Kidney glomerular epithelial cell (primary cell): Measurements from ENCODE around the gene FAM89A.
A peak's percentile ranks its signal among the peaks of the same experiment; 100 is the strongest.
"Not testable (repeated sequence)": the region's sequence is repeated elsewhere in the genome, so short reads cannot be mapped to it uniquely, and the experiment has no call there.

Experiments
- DNase-seq: peaks from one replicate; lab custom pipeline; 2025; lab: John Stamatoyannopoulos, UW

The FAM89A gene

DNA sequence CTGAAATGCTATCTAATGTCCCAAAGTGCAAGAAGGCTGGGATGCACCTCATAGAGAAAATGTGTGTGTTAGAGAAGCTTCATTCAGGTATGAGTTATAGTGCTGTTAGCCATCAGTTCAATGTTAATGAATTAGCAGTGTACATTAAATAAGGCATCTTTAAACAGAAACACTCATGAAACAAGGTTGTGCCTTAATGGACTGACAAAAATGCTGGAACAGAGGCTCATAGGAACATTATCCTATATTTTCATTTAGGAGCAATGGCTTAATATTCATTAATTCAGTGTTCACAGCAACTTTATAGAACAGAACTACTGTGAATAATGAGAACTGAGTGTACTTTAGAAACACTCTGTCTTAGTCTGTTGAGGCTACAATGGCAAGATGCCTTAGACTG lies 15.2 kb upstream of the FAM89A start:
- no peak for DNase-seq

DNA sequence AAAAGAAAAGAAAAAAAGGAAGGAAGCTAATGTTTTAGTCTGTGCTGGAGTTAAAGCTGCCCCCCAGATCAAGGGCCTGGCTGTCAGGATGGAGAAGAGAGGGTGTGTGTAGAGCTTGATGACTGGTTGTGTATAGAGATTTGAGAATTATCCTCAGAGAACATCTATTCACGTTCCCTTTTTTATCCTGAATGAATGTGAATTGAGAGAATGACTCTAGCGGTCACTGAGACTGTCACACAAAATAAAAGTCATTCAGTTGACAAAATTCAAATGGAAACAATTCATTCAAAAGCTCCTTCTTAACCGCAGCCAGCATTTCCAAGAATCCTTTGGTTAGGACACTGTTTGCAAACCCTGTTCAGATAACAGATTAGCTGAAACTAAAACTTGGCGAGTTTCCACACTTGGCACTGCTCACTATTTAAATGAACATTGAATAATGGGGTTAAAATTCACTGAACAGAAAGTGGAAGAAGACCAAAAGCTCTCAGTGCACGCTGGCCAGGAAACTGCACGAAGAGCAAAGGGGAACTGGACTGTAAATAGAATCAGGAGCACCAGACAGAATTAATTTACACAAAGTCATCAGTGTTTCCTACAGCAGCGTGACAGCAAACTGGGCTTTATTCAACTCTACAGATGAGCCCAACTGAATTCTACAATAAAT lies 13.6 kb upstream of the FAM89A start:
- no peak for DNase-seq

DNA sequence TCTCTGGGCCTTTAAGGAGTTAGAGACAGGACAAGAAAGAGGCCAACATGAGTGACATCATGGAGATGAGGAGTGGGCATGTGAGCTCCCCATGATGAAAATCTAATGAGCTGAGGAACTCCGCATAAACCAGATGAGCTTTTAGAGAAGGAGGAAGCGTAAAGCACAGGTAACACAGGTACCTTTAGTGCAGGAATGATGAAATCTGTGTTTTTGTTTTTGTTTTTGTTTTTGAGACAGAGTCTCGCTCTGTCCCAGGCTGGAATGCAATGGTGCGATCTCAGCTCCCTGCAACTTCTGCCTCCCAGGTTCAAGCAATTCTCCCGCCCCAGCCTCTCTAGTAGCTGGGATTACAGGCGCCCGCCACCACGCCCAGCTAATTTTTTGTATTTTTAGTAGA lies 12.7 kb upstream of the FAM89A start:
- no peak for DNase-seq

DNA sequence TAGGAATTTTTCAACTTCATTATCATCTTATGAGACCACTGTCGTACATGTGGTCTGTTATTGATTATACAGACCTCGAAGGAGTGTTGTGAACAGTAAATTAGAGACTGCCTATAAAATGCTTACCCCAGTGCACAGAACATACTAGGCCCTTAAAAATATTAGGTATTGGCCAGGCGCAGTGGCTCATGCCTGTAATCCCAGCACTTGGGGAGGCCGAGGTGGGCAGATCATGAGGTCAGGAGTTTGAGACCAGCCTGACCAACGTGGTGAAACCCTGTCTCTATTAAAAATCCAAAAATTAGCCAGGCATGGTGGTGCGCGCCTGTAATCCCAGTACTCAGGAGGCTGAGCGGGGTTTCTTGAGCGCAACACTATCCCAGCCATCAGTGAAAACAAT lies 10.9 kb upstream of the FAM89A start:
- not testable (repeated sequence) for DNase-seq

- no peak for DNase-seq
These were observed 10.3 kb upstream of the FAM89A start for GRCh38 chr1:231050395-231050794.

- DNase-seq: no peak
These were observed 9.3 kb upstream of the FAM89A start for GRCh38 chr1:231049121-231049979.

DNA sequence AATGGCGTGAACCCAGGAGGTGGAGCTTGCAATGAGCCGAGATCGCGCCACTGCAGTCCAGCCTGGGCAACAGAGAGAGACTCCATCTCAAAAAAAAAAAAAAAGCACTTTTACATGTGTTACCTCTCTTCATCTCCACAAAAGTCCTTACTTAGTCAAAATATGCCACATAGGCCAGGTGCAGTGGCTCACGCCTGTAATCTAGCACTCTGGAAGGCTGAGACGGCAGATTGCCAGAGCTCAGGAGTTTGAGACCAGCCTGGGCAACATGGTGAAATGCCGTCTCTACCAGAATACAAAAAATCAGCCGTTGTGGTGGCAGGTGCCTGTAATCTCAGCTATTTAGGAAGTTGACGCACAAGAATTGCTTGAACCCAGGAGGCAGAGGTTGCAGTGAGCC lies 8.4 kb upstream of the FAM89A start:
- DNase-seq: not testable (repeated sequence)

GRCh38 chr1:231047529-231047928 lies 7.5 kb upstream of the FAM89A start:
- DNase-seq: not testable (repeated sequence)

GRCh38 chr1:231046730-231047395 lies 6.8 kb upstream of the FAM89A start:
- DNase-seq: no peak

DNA sequence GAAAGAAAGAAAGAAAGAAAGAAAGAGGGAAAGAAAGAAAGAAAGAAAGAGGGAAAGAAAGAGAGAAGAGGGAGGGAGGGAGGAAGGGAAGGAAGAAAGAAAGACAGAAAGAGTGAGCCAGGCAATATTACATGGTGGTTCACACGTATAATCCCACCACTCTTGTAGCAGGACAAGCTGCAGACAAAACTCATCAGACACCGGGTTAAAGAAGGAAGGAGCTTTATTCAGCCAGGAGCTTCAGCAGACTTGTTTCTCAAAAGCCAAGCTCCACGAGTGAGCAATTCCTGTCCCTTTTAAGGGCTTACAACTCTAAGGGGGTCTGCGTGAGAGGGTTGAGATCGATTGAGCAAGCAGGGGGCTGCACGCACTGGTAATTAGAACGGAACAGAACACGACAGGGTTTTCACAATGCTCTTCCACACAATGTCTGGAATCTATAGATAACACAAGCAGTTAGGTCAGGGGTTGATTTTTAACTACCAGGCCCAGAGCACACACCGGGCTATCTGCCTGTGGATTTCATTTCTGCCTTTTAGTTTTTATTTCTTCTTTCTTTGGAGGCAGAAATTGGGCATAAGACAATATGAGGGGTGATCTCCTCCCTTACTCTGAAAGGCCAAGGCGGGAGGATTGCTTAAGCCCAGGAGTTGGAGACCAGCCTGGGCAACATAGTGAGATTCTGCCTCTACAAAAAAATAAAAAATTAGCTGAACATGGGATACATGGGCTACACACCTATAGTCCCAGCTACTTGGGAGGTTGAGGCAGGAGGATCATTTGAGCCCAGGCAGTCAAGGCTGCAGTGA lies 6.1 kb upstream of the FAM89A start:
- DNase-seq: not testable (repeated sequence)

DNA sequence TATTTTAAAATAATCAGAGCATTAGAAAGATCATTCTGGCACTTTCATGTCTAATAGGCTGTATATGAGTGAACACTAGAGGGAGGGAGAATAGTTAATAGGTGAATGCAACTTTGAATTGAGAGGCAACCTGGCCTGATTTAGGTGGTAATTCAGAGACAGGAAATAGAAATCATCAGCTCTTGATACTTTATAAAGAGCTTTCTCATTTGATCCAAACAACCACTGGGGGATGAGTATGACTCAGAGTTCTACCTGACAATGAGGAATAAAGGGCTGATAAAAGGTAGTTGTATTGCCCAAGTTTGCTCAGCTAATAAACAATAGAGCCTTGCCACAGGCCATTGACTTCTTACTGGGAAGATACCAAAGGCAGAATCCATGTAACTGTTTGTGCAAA lies 5.2 kb upstream of the FAM89A start:
- DNase-seq: peak; percentile 42

- DNase-seq: no peak
These were observed 4.5 kb upstream of the FAM89A start for GRCh38 chr1:231044588-231044987.

GRCh38 chr1:231041719-231042261 lies 1.7 kb upstream of the FAM89A start:
- no peak for DNase-seq

GRCh38 chr1:231040800-231041718 lies 1.0 kb upstream of the FAM89A start:
- no peak for DNase-seq

GRCh38 chr1:231039161-231040018 lies 664 bp downstream of the FAM89A start:
- peak; percentile 3 for DNase-seq

DNA sequence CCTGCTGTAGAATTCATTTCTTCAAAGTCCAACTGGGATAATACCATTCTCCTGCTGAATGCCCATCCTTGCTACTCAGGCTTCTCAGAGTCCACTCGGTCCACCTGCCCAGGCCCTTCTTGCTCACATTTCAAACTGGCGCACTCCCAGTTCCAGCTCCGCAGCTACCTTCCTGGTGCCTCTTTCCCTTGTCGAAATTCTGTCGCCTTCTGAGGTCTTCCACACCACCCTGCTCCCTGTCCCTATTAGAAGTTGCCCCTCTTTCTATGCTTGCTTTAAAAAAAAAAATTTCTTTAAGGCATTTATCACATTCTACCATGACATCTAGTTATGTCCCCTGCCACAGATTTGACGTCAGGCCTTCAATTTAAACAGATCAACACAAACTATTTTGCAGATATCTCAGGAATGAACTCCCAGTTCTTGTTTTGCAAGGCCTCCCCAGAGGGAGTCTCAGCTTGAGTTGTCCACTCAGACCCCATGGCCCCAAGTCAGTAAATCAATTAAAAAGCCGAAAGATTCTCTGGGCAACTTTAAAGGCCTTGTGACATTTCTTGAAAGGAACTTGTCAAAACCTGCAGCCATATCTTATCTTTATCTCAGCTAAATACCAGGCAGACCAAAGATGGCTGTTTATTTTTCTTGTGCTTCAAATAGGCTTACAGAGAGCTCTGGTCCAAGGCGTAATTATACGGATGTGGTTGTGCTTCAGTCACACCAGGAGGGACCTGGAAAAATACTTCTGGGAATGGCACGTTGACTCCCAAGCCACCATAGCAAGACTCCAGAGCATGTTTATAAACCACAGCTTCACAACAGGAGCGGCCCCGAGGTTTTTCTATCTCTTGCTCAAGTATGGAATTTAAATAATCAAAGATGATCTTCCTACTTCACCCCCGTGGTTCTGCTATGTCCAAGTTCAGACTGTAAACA lies 2.2 kb downstream of the FAM89A start:
- DNase-seq: no peak

- no peak for DNase-seq
These were observed 3.6 kb downstream of the FAM89A start for GRCh38 chr1:231036416-231036815.

DNA sequence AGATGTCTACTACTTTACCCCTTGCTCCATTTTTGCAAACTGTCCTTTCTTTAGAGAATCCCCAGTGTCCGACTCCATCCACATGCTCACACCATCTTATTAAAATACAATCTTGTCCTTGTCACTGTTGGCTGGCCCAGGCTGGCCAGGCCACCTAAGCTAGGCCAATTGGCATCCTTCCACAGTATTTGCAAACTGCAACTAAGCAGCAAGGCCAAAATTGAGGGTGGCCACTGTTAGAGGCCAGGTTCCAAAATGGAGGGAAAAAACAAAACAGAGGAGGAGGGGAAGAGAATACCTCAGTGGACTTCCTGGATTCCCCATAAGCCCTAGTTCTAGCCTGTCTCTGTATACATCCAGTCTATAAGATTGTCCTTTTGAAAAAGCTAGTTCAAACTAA lies 4.3 kb downstream of the FAM89A start:
- no peak for DNase-seq

DNA sequence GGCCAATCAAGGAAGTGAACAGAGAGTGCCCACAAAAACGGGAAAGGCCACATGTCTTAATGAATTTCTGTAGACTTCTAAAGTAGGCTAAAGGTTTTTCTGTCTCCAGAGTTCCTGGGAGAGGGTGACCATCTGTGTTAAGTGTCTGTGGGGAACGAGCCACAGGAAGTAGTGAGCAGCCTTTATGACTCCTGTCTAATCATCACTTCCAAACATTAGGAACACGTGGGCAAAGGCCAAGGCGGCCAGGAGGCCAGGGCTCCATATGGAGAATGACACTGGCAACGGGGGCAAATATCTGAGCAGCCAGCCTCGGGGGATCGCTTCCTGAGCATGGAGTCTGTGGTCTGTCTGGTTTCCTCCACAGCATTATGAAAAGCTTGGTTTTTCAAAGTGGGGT lies 7.1 kb downstream of the FAM89A start:
- no peak for DNase-seq
